IMR-90 (cell line): ENCODE data around the gene CREBL2. TPM values are rescaled to one million over a fixed set of nuclear protein-coding genes. Genes with fewer than 3 reads are reported as not detected.

Experiments
- ATAC-seq: fragments of 200-7000 bp; cut with Tn5 transposase; 2 replicates; pipeline ENCODE4 v1.9.1; 2020; ENCODE audit warnings: low read depth, mild to moderate bottlenecking, moderate library complexity
- BruUV-seq: library from RNA; stranded (reverse); fragments of 400-500 nt; replicated peaks from 2 replicates; lab custom pipeline; 2021; lab: Mats Ljungman, UMichigan
- CTCF ChIA-PET: fragments of 300-600 bp; formaldehyde crosslinking; extraction: SDS; loops from one replicate; lab custom pipeline; 2021; ENCODE audit warnings: antibody characterized with exemption; lab: Yijun Ruan, JAX
- POLR2A ChIA-PET: fragments of 300-600 bp; sonication (Branson Sonifier 250); formaldehyde crosslinking; loops from one replicate; lab custom pipeline; 2022; ENCODE audit warnings: antibody characterized with exemption; ENCODE audit not compliant: unreplicated experiment; lab: Charles Lee
- DNase-seq: peaks from one replicate; pipeline ENCODE4 v3.0.0; 2013
- H2AFZ ChIP-seq: replicated peaks from 2 replicates; pipeline ENCODE3; 2013; ENCODE audit warnings: low read length, mild to moderate bottlenecking; ENCODE audit not compliant: poor library complexity
- H2AK5ac ChIP-seq: 2 replicates; pipeline ENCODE4 v1.6.1; 2013; ENCODE audit warnings: low read depth, low read length, inconsistent platforms
- H2AK9ac ChIP-seq: replicated peaks from 2 replicates; pipeline ENCODE3; 2013; ENCODE audit warnings: mild to moderate bottlenecking, low read depth, low read length, moderate library complexity; ENCODE audit not compliant: poor library complexity
- H2BK120ac ChIP-seq: 2 replicates; pipeline ENCODE4 v1.6.1; 2013; ENCODE audit warnings: low read depth, low read length, inconsistent platforms
- H2BK15ac ChIP-seq: 3 replicates; pipeline ENCODE4 v1.6.1; 2013; ENCODE audit warnings: low read depth, low read length, inconsistent platforms
- H2BK20ac ChIP-seq: 2 replicates; pipeline ENCODE4 v1.6.1; 2013; ENCODE audit warnings: low read depth, mild to moderate bottlenecking, inconsistent platforms, low read length, moderate library complexity
- H2BK5ac ChIP-seq: 2 replicates; pipeline ENCODE4 v1.6.1; 2013; ENCODE audit warnings: mild to moderate bottlenecking, low read depth, low read length, inconsistent platforms; ENCODE audit not compliant: poor library complexity, severe bottlenecking
- H3K14ac ChIP-seq: replicated peaks from 2 replicates; pipeline ENCODE4 v1.6.1; 2013; ENCODE audit warnings: low read depth, low read length, inconsistent platforms
- H3K18ac ChIP-seq: 2 replicates; pipeline ENCODE4 v1.6.1; 2013; ENCODE audit warnings: low read depth, low read length, control low read depth
- H3K23ac ChIP-seq: 2 replicates; pipeline ENCODE4 v1.6.1; 2013; ENCODE audit warnings: low read depth, low read length, inconsistent platforms
- H3K27ac ChIP-seq: 2 replicates; pipeline ENCODE4 v1.5.1; 2013; ENCODE audit warnings: mild to moderate bottlenecking, control low read depth, low read length; ENCODE audit not compliant: insufficient read depth
- H3K27me3 ChIP-seq: 2 replicates; pipeline ENCODE4 v1.6.1; 2013; ENCODE audit warnings: low read length; ENCODE audit not compliant: control insufficient read depth, insufficient read depth
- H3K36me3 ChIP-seq: 2 replicates; pipeline ENCODE4 v1.6.1; 2013; ENCODE audit warnings: low read length, mixed read lengths; ENCODE audit not compliant: control insufficient read depth, insufficient read depth
- H3K4ac ChIP-seq: 2 replicates; pipeline ENCODE4 v1.6.1; 2013; ENCODE audit warnings: low read depth, low read length, inconsistent platforms
- H3K4me1 ChIP-seq: 2 replicates; pipeline ENCODE4 v1.6.1; 2013; ENCODE audit warnings: low read length, mixed read lengths; ENCODE audit not compliant: control insufficient read depth, insufficient read depth
- H3K4me2 ChIP-seq: 2 replicates; pipeline ENCODE4 v1.6.1; 2013; ENCODE audit warnings: low read depth, mild to moderate bottlenecking, control low read depth, low read length, moderate library complexity
- H3K4me3 ChIP-seq: 2 replicates; pipeline ENCODE4 v1.5.1; 2013; ENCODE audit warnings: low read depth, mild to moderate bottlenecking, control low read depth, low read length, moderate library complexity; ENCODE audit not compliant: insufficient read depth
- H3K56ac ChIP-seq: 2 replicates; pipeline ENCODE4 v1.6.1; 2013; ENCODE audit warnings: low read length, inconsistent platforms; ENCODE audit not compliant: insufficient read depth; ENCODE audit errors: extremely low read depth
- H3K79me1 ChIP-seq, 2 experiments: 2 replicates each; pipeline ENCODE4 v1.6.1; 2013; ENCODE audit warnings: low read length in 2 of 2, inconsistent platforms in 1 of 2, low read depth in 1 of 2
- H3K9ac ChIP-seq: 2 replicates; pipeline ENCODE4 v1.6.1; 2013; ENCODE audit warnings: low read depth, low read length, control low read depth
- H3K9me1 ChIP-seq: 2 replicates; pipeline ENCODE4 v1.6.1; 2013; ENCODE audit warnings: low read length, inconsistent platforms; ENCODE audit not compliant: insufficient read depth
- H3K9me3 ChIP-seq: 2 replicates; pipeline ENCODE4 v1.6.1; 2013; ENCODE audit warnings: low read length; ENCODE audit not compliant: control insufficient read depth, insufficient read depth
- H4K20me1 ChIP-seq: 2 replicates; pipeline ENCODE4 v1.6.1; 2013; ENCODE audit warnings: low read length, inconsistent platforms; ENCODE audit not compliant: insufficient read depth
- H4K5ac ChIP-seq: 2 replicates; pipeline ENCODE4 v1.6.1; 2013; ENCODE audit warnings: mild to moderate bottlenecking, low read depth, low read length, control low read depth
- H4K8ac ChIP-seq, 2 experiments: 2 replicates each; pipeline ENCODE4 v1.6.1; 2013; ENCODE audit warnings: low read depth in 2 of 2, low read length in 2 of 2, control low read depth in 1 of 2, inconsistent platforms in 1 of 2
- H4K91ac ChIP-seq: 2 replicates; pipeline ENCODE4 v1.6.1; 2013; ENCODE audit warnings: low read depth, low read length, inconsistent platforms; ENCODE audit not compliant: insufficient read depth
- CEBPB ChIP-seq: IDR thresholded peaks from 2 replicates; pipeline ENCODE4 v1.6.1; 2012; ENCODE audit warnings: low read depth, low read length, improper control_type of control experiment
- WGBS, 2 experiments: methylation state at CpG; one replicate each; pipeline versions ENCODE4 v1.1.5 to v1.1.7; 2013; ENCODE audit warnings: missing lambda C conversion rate in 2 of 2; ENCODE audit not compliant: insufficient read length in 1 of 2; ENCODE audit errors: extremely low coverage in 2 of 2; 5-methylcytosine and 5-hydroxymethylcytosine counted together
- dilution Hi-C: fragments of 300-500 bp; cut with HindIII; formaldehyde crosslinking; loops from one replicate; pipeline ENCODE4 v1.14.3; 2018; ENCODE audit warnings: low sequenced_read_pairs; ENCODE audit not compliant: unreplicated experiment
- in situ Hi-C: fragments of 300-500 bp; cut with MboI; formaldehyde crosslinking; loops from 3 replicates; pipeline ENCODE4 v1.14.3; 2019; ENCODE audit warnings: low sequenced_read_pairs, inconsistent platforms, mixed read lengths
- intact Hi-C: fragments of 100-400 bp; cut with micrococcal nuclease; formaldehyde crosslinking; loops from 2 replicates; pipeline ENCODE4 v1.10.0; 2022
- polyA plus RNA-seq, 3 experiments: library from polyadenylated mRNA; depleted of rRNA; stranded (reverse); fragments of >200 nt; gene quantifications; 2 replicates each; pipeline ENCODE4 v1.2.3, GENCODE V29; 2012; ENCODE audit warnings: low replicate concordance in 1 of 3
- total RNA-seq: library from RNA; depleted of rRNA; stranded (reverse); fragments of >200 nt; gene quantifications from 2 replicates; pipeline ENCODE4 v1.2.3, GENCODE V29; 2012
- TF ChIP-seq, protein P1 (sequence below): fragments of 150-350 bp; IDR thresholded peaks from 2 replicates; pipeline ENCODE4 v1.6.1; 2016; ENCODE audit warnings: low read depth, mild to moderate bottlenecking, low read length, moderate library complexity, borderline replicate concordance

CREBL2 gene
- total and polyA plus RNA-seq, 2 of the 4 experiments (the other 2 are of a cell fraction): 11.5 to 19.0 TPM

DNA sequence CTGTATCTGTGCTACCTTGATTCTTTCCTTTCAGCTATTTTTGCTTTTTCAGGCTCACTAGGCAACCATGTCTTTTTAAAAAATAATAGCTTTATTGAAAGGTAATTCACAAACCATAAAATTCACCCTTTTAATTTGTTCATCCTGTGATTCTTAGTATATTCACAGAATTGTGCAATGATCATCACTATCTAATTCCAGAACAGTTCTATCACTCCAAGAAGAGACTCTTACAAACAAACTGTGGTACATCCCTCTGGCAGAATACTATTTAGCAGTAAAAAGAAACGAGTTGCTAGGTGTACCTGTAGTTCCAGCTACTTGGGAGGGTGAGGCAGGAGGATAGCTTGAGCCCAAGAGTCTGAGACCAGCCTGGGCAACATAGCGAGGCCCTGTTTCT is 14.8 kb downstream of the CREBL2 start:
- Histone ChIP-seq H4K8ac (no peak overlapping the region), H3K4me2 (no peak overlapping the region), H2BK120ac (no peak overlapping the region), H2AK5ac (no peak overlapping the region), H2BK15ac (no peak overlapping the region), H3K18ac (no peak overlapping the region), H2BK5ac (no peak overlapping the region), H3K9me3 (peaks cover 3% of the 10 kb centered on the region), H4K91ac (no peak overlapping the region), H3K36me3 (0 out of 2 replicates have a peak, but pooled peaks cover 4% of the 10 kb centered on the region), H3K9me1 (no peaks in the 10 kb centered on the region), H3K9ac (no peak overlapping the region), H4K5ac (no peak overlapping the region), H3K4me3 (no peak overlapping the region), H3K4ac (no peak overlapping the region), H3K27ac (no peak overlapping the region), H3K27me3 (no peaks in the 10 kb centered on the region), H3K14ac (no peak overlapping the region), H2AK9ac (no peak overlapping the region), H2AFZ (no peak overlapping the region), H3K56ac (no peak overlapping the region), H3K4me1 (no peaks in the 10 kb centered on the region), H3K23ac (no peak overlapping the region), H2BK20ac (no peak overlapping the region), H3K79me1 (peaks cover 12 to 31% of the 10 kb centered on the region in 2 experiments), H4K20me1 (peaks cover 10% of the 10 kb centered on the region; the same call in 1 of the 2 replicates)
- intact Hi-C loops: no loop called here
- POLR2A ChIA-PET: interaction anchor here (0.6 kb wide), 1 partner anchor 33 kb away, joined by 3 read pairs; no protein-coding TSS in a partner anchor
- peak; percentile 12 for DNase-seq
- dilution Hi-C loops: no loop called here
- CTCF ChIA-PET: interaction anchor here (1.1 kb wide), 1 partner anchor 14 kb away, joined by 4 read pairs; no protein-coding TSS in a partner anchor
- in situ Hi-C loops: no loop called here
- no CpG with 5 or more reads among the region's 2 CpGs for WGBS, 2 experiments
- TF ChIP-seq, protein P1, sequence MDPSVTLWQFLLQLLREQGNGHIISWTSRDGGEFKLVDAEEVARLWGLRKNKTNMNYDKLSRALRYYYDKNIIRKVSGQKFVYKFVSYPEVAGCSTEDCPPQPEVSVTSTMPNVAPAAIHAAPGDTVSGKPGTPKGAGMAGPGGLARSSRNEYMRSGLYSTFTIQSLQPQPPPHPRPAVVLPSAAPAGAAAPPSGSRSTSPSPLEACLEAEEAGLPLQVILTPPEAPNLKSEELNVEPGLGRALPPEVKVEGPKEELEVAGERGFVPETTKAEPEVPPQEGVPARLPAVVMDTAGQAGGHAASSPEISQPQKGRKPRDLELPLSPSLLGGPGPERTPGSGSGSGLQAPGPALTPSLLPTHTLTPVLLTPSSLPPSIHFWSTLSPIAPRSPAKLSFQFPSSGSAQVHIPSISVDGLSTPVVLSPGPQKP: no peak
- TF ChIP-seq CEBPB: peak; percentile 81
- BruUV-seq: no TSS peak
- ATAC-seq: no peak
